ENCODE results near the gene OR1M1. TPM values are rescaled to one million over a fixed set of nuclear protein-coding genes. Genes with fewer than 3 reads are reported as not detected.
"Not testable (repeated sequence)": the region's sequence is repeated elsewhere in the genome, so short reads cannot be mapped to it uniquely, and the experiment has no call there.

The OR1M1 gene
- total RNA-seq, 4 donors from 2014 or later = not detected

- Histone ChIP-seq H3K4me3 (no peak overlapping the region), H3K9me3 (no peaks in the 10 kb centered on the region), H3K27ac (no peak overlapping the region), H3K27me3 (no peaks in the 10 kb centered on the region), H3K4me1 (no peaks in the 10 kb centered on the region), H3K36me3 (no peaks in the 10 kb centered on the region)
- no peak for TF ChIP-seq POLR2A (IDR thresholded peaks at IDR 0.05)
- TF ChIP-seq, protein P1, sequence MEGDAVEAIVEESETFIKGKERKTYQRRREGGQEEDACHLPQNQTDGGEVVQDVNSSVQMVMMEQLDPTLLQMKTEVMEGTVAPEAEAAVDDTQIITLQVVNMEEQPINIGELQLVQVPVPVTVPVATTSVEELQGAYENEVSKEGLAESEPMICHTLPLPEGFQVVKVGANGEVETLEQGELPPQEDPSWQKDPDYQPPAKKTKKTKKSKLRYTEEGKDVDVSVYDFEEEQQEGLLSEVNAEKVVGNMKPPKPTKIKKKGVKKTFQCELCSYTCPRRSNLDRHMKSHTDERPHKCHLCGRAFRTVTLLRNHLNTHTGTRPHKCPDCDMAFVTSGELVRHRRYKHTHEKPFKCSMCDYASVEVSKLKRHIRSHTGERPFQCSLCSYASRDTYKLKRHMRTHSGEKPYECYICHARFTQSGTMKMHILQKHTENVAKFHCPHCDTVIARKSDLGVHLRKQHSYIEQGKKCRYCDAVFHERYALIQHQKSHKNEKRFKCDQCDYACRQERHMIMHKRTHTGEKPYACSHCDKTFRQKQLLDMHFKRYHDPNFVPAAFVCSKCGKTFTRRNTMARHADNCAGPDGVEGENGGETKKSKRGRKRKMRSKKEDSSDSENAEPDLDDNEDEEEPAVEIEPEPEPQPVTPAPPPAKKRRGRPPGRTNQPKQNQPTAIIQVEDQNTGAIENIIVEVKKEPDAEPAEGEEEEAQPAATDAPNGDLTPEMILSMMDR (IDR thresholded peaks at IDR 0.05) = no peak
- no peak for DNase-seq
Observed at GRCh38 chr19:9054765-9055164, 32.1 kb upstream of the OR1M1 start.

DNA sequence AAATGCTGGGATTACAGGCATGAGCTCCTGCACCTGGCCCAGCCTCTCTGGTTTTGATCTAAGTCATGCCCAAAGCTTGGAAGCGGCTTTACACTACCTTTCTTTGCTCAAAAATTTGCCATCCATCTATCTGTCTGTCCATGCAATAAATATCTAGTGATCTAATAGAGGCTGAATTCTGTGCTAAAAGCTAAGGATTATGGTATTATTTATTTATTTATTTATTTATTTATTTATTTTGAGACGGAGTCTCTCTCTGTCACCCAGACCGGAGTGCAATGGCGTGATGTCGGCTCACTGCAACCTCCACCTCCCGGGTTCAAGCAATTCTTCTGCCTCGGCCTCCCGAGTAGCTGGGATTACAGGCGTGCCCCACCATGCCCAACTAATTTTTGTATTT is 30.7 kb upstream of the OR1M1 start:
- H3K36me3 ChIP-seq, H3K4me3 ChIP-seq, H3K4me1 ChIP-seq, H3K27ac ChIP-seq, H3K27me3 ChIP-seq, DNase-seq, H3K9me3 ChIP-seq: not testable (repeated sequence)

GRCh38 chr19:9057505-9058258 is 29.2 kb upstream of the OR1M1 start:
- no peaks in the 10 kb centered on the region for H3K27me3 ChIP-seq
- TF ChIP-seq, protein P1 (IDR thresholded peaks at IDR 0.05) = no peak
- TF ChIP-seq POLR2A (IDR thresholded peaks at IDR 0.05) = no peak
- H3K36me3 ChIP-seq = no peaks in the 10 kb centered on the region
- no peak overlapping the region for H3K4me3 ChIP-seq
- no peak for DNase-seq
- H3K4me1 ChIP-seq = no peaks in the 10 kb centered on the region
- no peak overlapping the region for H3K27ac ChIP-seq
- no peaks in the 10 kb centered on the region for H3K9me3 ChIP-seq

- Histone ChIP-seq H3K27me3 (no peaks in the 10 kb centered on the region), H3K36me3 (no peaks in the 10 kb centered on the region), H3K9me3 (no peaks in the 10 kb centered on the region), H3K27ac (no peak overlapping the region), H3K4me1 (no peaks in the 10 kb centered on the region), H3K4me3 (no peak overlapping the region)
- no peak for DNase-seq
- TF ChIP-seq, protein P1 (IDR thresholded peaks at IDR 0.05) = no peak
- no peak for TF ChIP-seq POLR2A (IDR thresholded peaks at IDR 0.05)
Observed at GRCh38 chr19:9058905-9059667, 27.8 kb upstream of the OR1M1 start.

DNA sequence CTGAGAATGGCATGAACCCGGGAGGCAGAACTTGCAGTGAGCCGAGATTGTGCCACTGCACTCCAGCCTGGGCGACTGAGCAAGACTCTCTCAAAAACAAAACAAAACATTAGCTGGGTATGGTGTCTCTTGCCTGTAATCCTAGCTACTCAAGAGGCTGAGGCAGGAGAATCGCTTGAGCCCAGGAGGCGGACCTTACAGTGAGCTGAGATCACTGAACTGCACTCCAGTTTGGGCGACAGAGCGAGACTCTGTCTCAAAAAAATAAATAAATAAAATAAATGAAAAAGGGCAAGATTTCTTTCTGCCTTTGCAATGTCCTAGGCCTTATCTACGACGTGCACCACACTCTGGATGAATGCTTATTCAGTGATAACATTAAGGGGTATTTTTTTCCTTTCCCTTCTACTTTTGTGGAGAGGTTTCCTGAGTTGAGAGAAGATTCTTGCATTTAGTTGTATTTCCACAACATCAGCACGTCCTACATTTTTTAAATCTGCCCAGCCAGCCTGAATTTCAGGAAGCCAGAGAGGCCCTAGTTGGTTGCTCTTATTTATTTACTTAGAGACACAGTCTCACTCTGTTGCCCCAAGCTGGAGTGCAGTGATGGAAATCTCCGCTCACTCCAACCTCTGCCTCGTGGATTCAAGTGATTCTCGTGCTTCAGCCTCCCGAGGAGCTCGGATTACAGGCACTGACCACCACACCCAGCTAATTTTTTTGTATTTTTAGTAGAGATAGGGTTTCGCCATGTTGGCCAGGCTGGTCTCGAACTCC is 26.1 kb upstream of the OR1M1 start:
- no peaks in the 10 kb centered on the region for H3K4me1 ChIP-seq
- no peak overlapping the region for H3K27ac ChIP-seq
- no peak for DNase-seq
- H3K9me3 ChIP-seq = no peaks in the 10 kb centered on the region
- H3K4me3 ChIP-seq = no peak overlapping the region
- no peaks in the 10 kb centered on the region for H3K27me3 ChIP-seq
- no peaks in the 10 kb centered on the region for H3K36me3 ChIP-seq
- TF ChIP-seq, protein P1 (IDR thresholded peaks at IDR 0.05) = no peak
- no peak for TF ChIP-seq POLR2A (IDR thresholded peaks at IDR 0.05)

- no peaks in the 10 kb centered on the region for H3K27me3 ChIP-seq
- no peak overlapping the region for H3K4me3 ChIP-seq
- H3K4me1 ChIP-seq = no peaks in the 10 kb centered on the region
- no peak for DNase-seq
- TF ChIP-seq POLR2A (IDR thresholded peaks at IDR 0.05) = no peak
- TF ChIP-seq, protein P1 (IDR thresholded peaks at IDR 0.05) = no peak
- H3K9me3 ChIP-seq = no peaks in the 10 kb centered on the region
- no peaks in the 10 kb centered on the region for H3K36me3 ChIP-seq
- H3K27ac ChIP-seq = no peak overlapping the region
Observed at GRCh38 chr19:9061879-9062278, 25.0 kb upstream of the OR1M1 start.

All from Peyer's patch (tissue), 4 donors.